ENCODE data around the gene ABCA1.
A peak's percentile ranks its signal among the peaks of the same experiment; 100 is the strongest.

ABCA1 gene

GRCh38 chr9:104915049-104915448 is 12.9 kb downstream of the ABCA1 start:
- no peak for DNase-seq (ENCODE audit: low read depth)
- no peak overlapping the region for H3K4me3 ChIP-seq (ENCODE audit: low read depth, low read length)
- no peak for TF ChIP-seq CTCF (IDR thresholded peaks at IDR 0.05; ENCODE audit: control insufficient read depth, extremely low read depth, insufficient read depth)

- no peak for DNase-seq (ENCODE audit: low read depth)
- no peak overlapping the region for H3K4me3 ChIP-seq (ENCODE audit: low read depth, low read length)
- no peak for TF ChIP-seq CTCF (IDR thresholded peaks at IDR 0.05; ENCODE audit: control insufficient read depth, extremely low read depth, insufficient read depth)
Observed at GRCh38 chr9:104914466-104914865, 13.5 kb downstream of the ABCA1 start.

GRCh38 chr9:104912606-104913005 is 15.3 kb downstream of the ABCA1 start:
- DNase-seq (ENCODE audit: low read depth): no peak
- no peak for TF ChIP-seq CTCF (IDR thresholded peaks at IDR 0.05; ENCODE audit: control insufficient read depth, extremely low read depth, insufficient read depth)
- no peak overlapping the region for H3K4me3 ChIP-seq (ENCODE audit: low read depth, low read length)

GRCh38 chr9:104911032-104911607 is 16.8 kb downstream of the ABCA1 start:
- DNase-seq (ENCODE audit: low read depth): peak; percentile 70
- no peak for TF ChIP-seq CTCF (IDR thresholded peaks at IDR 0.05; ENCODE audit: control insufficient read depth, extremely low read depth, insufficient read depth)
- no peak overlapping the region for H3K4me3 ChIP-seq (ENCODE audit: low read depth, low read length)

- DNase-seq (ENCODE audit: low read depth): no peak
- H3K4me3 ChIP-seq (ENCODE audit: low read depth, low read length): no peak overlapping the region
- no peak for TF ChIP-seq CTCF (IDR thresholded peaks at IDR 0.05; ENCODE audit: control insufficient read depth, extremely low read depth, insufficient read depth)
Observed at GRCh38 chr9:104907278-104907951, 20.5 kb downstream of the ABCA1 start.

GRCh38 chr9:104906441-104907277 is 21.3 kb downstream of the ABCA1 start:
- no peak for TF ChIP-seq CTCF (IDR thresholded peaks at IDR 0.05; ENCODE audit: control insufficient read depth, extremely low read depth, insufficient read depth)
- DNase-seq (ENCODE audit: low read depth): no peak
- H3K4me3 ChIP-seq (ENCODE audit: low read depth, low read length): no peak overlapping the region
